Measurements from ENCODE around the gene BMP8B.

DNA sequence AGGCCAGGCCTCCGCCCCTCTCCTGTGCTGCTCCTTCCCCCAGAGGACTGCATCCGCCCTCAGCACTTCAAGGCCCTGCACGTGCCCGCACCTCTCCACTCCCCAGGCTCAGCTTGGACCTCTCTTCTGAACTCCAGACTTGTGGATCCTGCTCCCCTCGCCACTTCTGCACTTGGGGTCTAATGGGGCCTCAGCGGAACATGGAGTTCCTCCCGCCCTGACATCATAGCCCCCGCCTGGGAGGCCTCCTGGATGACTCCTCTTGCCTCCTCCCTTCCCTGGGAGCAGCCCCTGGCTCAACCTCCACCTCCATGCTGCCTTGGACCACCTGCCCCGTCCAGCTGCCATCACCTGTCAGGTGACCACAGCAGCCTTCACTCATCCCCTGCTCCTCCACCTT, 27.6 kb downstream of the BMP8B start:
- TF ChIP-seq, protein P1, sequence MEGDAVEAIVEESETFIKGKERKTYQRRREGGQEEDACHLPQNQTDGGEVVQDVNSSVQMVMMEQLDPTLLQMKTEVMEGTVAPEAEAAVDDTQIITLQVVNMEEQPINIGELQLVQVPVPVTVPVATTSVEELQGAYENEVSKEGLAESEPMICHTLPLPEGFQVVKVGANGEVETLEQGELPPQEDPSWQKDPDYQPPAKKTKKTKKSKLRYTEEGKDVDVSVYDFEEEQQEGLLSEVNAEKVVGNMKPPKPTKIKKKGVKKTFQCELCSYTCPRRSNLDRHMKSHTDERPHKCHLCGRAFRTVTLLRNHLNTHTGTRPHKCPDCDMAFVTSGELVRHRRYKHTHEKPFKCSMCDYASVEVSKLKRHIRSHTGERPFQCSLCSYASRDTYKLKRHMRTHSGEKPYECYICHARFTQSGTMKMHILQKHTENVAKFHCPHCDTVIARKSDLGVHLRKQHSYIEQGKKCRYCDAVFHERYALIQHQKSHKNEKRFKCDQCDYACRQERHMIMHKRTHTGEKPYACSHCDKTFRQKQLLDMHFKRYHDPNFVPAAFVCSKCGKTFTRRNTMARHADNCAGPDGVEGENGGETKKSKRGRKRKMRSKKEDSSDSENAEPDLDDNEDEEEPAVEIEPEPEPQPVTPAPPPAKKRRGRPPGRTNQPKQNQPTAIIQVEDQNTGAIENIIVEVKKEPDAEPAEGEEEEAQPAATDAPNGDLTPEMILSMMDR (IDR thresholded peaks at IDR 0.05): no peak
- TF ChIP-seq ZFX (IDR thresholded peaks at IDR 0.05; ENCODE audit: borderline replicate concordance): no peak

All from 22Rv1 (cell line).